ENCODE results near the gene ALPP.

GRCh38 chr2:232418056-232418455 is 39.5 kb downstream of the ALPP start:
- TF ChIP-seq CTCF (IDR thresholded peaks at IDR 0.05; ENCODE audit: extremely low read depth in 1 of 2, insufficient read depth in 1 of 2, low read depth in 1 of 2, low read length in 2 of 2) = no peak
- TF ChIP-seq POLR2A (IDR thresholded peaks at IDR 0.05; ENCODE audit: low read depth, low read length) = no peak
- TF ChIP-seq POLR2AphosphoS5 (IDR thresholded peaks at IDR 0.05; ENCODE audit: insufficient read depth, low read depth, low read length) = no peak
- TF ChIP-seq EZH2 (IDR thresholded peaks at IDR 0.05; ENCODE audit: borderline replicate concordance, low read depth, low read length, severe bottlenecking) = no peak
- TF ChIP-seq JUN (IDR thresholded peaks at IDR 0.05; ENCODE audit: borderline replicate concordance, insufficient read depth, insufficient read length, low read depth) = no peak
- no peak for TF ChIP-seq MYC (IDR thresholded peaks at IDR 0.05; ENCODE audit: low read depth, low read length)
- TF ChIP-seq MAX (IDR thresholded peaks at IDR 0.05; ENCODE audit: insufficient read depth, insufficient read length) = no peak
- TF ChIP-seq FOS (IDR thresholded peaks at IDR 0.05; ENCODE audit: borderline replicate concordance, insufficient read depth, low read length) = no peak
